ENCODE measurements around the gene NCS1. TPM values are rescaled to one million over a fixed set of nuclear protein-coding genes. Genes with fewer than 3 reads are reported as not detected.

NCS1 gene
- total RNA-seq, 1 donor from 2014 or later = 126 TPM

- Histone ChIP-seq H3K27me3 (ENCODE audit: insufficient read depth, low read length) (no peaks in the 10 kb centered on the region), H4K20me1 (ENCODE audit: insufficient read depth, low read length) (peaks cover 53% of the 10 kb centered on the region), H3K4me2 (ENCODE audit: low read length) (no peak overlapping the region), H3K27ac (ENCODE audit: low read depth, low read length) (no peak overlapping the region), H3K9me3 (ENCODE audit: insufficient read depth, low read depth, low read length) (no peaks in the 10 kb centered on the region), H3K9ac (ENCODE audit: low read length) (no peak overlapping the region), H3K4me1 (ENCODE audit: insufficient read depth, low read length) (peaks cover 22% of the 10 kb centered on the region), H3K79me2 (ENCODE audit: insufficient read depth, low read length) (no peaks in the 10 kb centered on the region), H3K4me3 (ENCODE audit: insufficient read depth, low read depth, low read length) (no peak overlapping the region), H2AFZ (ENCODE audit: low read depth, low read length) (no peak overlapping the region), H3K36me3 (ENCODE audit: insufficient read depth, low read length) (peaks cover 13% of the 10 kb centered on the region)
- no peak for DNase-seq (ENCODE audit: low read depth)
- H3K9me3 Mint-ChIP-seq (ENCODE audit: unreplicated experiment) = no peaks in the 10 kb centered on the region
- no peak for FAIRE-seq
- H3K27me3 Mint-ChIP-seq (ENCODE audit: low read depth, unreplicated experiment) = no peaks in the 10 kb centered on the region
- peak overlapping the region; percentile 41 for H3K27ac Mint-ChIP-seq (ENCODE audit: unreplicated experiment)
- peaks cover 7% of the 10 kb centered on the region for H3K4me1 Mint-ChIP-seq (ENCODE audit: low read depth, unreplicated experiment)
- no peak overlapping the region for H3K4me3 Mint-ChIP-seq (ENCODE audit: unreplicated experiment)
- no peak for TF ChIP-seq EZH2 (IDR thresholded peaks at IDR 0.05; ENCODE audit: insufficient read depth, low read length)
- TF ChIP-seq, protein P1, sequence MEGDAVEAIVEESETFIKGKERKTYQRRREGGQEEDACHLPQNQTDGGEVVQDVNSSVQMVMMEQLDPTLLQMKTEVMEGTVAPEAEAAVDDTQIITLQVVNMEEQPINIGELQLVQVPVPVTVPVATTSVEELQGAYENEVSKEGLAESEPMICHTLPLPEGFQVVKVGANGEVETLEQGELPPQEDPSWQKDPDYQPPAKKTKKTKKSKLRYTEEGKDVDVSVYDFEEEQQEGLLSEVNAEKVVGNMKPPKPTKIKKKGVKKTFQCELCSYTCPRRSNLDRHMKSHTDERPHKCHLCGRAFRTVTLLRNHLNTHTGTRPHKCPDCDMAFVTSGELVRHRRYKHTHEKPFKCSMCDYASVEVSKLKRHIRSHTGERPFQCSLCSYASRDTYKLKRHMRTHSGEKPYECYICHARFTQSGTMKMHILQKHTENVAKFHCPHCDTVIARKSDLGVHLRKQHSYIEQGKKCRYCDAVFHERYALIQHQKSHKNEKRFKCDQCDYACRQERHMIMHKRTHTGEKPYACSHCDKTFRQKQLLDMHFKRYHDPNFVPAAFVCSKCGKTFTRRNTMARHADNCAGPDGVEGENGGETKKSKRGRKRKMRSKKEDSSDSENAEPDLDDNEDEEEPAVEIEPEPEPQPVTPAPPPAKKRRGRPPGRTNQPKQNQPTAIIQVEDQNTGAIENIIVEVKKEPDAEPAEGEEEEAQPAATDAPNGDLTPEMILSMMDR (IDR thresholded peaks at IDR 0.05; ENCODE audit: insufficient read depth, low read depth, low read length) = no peak
- H3K36me3 Mint-ChIP-seq (ENCODE audit: low read depth, unreplicated experiment) = peaks cover 13% of the 10 kb centered on the region
These were observed 61.4 kb downstream of the NCS1 start for GRCh38 chr9:130233587-130233945.

- Mint-ChIP-seq H3K27me3 (ENCODE audit: low read depth, unreplicated experiment) (no peaks in the 10 kb centered on the region), H3K9me3 (ENCODE audit: unreplicated experiment) (no peaks in the 10 kb centered on the region), H3K4me1 (ENCODE audit: low read depth, unreplicated experiment) (peaks cover 7% of the 10 kb centered on the region), H3K27ac (ENCODE audit: unreplicated experiment) (peak overlapping the region; percentile 53), H3K4me3 (ENCODE audit: unreplicated experiment) (no peak overlapping the region), H3K36me3 (ENCODE audit: low read depth, unreplicated experiment) (peaks cover 11% of the 10 kb centered on the region)
- Histone ChIP-seq H3K4me1 (ENCODE audit: insufficient read depth, low read length) (peaks cover 22% of the 10 kb centered on the region), H3K27ac (ENCODE audit: low read depth, low read length) (no peak overlapping the region), H2AFZ (ENCODE audit: low read depth, low read length) (no peak overlapping the region), H3K9ac (ENCODE audit: low read length) (no peak overlapping the region), H3K27me3 (ENCODE audit: insufficient read depth, low read length) (no peaks in the 10 kb centered on the region), H4K20me1 (ENCODE audit: insufficient read depth, low read length) (peaks cover 53% of the 10 kb centered on the region), H3K4me2 (ENCODE audit: low read length) (no peak overlapping the region), H3K79me2 (ENCODE audit: insufficient read depth, low read length) (no peaks in the 10 kb centered on the region), H3K4me3 (ENCODE audit: insufficient read depth, low read depth, low read length) (no peak overlapping the region), H3K9me3 (ENCODE audit: insufficient read depth, low read depth, low read length) (no peaks in the 10 kb centered on the region), H3K36me3 (ENCODE audit: insufficient read depth, low read length) (peaks cover 11% of the 10 kb centered on the region)
- peak; percentile 60 for DNase-seq (ENCODE audit: low read depth)
- FAIRE-seq = no peak
- TF ChIP-seq, protein P1 (IDR thresholded peaks at IDR 0.05; ENCODE audit: insufficient read depth, low read depth, low read length) = no peak
- TF ChIP-seq EZH2 (IDR thresholded peaks at IDR 0.05; ENCODE audit: insufficient read depth, low read length) = no peak
These were observed 62.4 kb downstream of the NCS1 start for GRCh38 chr9:130234340-130235260.

All from astrocyte (in vitro differentiated cells and primary cell).